ENCODE measurements around the gene DLL3. TPM values are rescaled to one million over a fixed set of nuclear protein-coding genes. Genes with fewer than 3 reads are reported as not detected.

Gene DLL3
- total and polyA plus RNA-seq, 10 of the 15 experiments (the other 5 are each of a cell fraction or from before 2014, with no cell fraction given), result 0.18 to 2.0 (median 0.95) TPM

- DNase-seq (ENCODE audit: low read depth, low spot score), result no peak
- no peaks in the 10 kb centered on the region for H3K36me3 ChIP-seq (ENCODE audit: control insufficient read depth in 2 of 2, insufficient read depth in 2 of 2, low read length in 1 of 2)
- no peak overlapping the region for H3K9ac ChIP-seq (ENCODE audit: control insufficient read depth, insufficient read depth, low read length)
- no peak for FAIRE-seq
- no peaks in the 10 kb centered on the region; a peak in 1 of 4 replicates for H3K27me3 ChIP-seq (replicated peaks in 1 of 2; ENCODE audit: control insufficient read depth in 2 of 2, insufficient read depth in 2 of 2, low read length in 1 of 2)
- no peaks in the 10 kb centered on the region for H4K20me1 ChIP-seq (ENCODE audit: control insufficient read depth, insufficient read depth)
- ChIA-PET CTCF (interaction anchor here (0.9 to 15.0 kb wide), 10 partner anchors 9 to 302 kb away, joined by 3 to 248 read pairs (median 5); partner anchors contain the start of genes EID2B and SUPT5H), RAD21 (ENCODE audit: unreplicated experiment) (interaction anchor here (2.1 kb wide), 1 partner anchor 131 kb away, joined by 6 read pairs; no protein-coding TSS in a partner anchor), SMC1A (ENCODE audit: uncharacterized antibody, unreplicated experiment) (interaction anchor here (0.8 to 1.6 kb wide), 6 partner anchors 8 to 301 kb away, joined by 3 to 9 read pairs (median 4); no protein-coding TSS in a partner anchor), POLR2A (interaction anchor here (1.0 kb wide), 1 partner anchor 82 kb away, joined by 3 read pairs; no protein-coding TSS in a partner anchor)
- intact Hi-C loops (cut with micrococcal nuclease; ENCODE audit: unreplicated experiment) (no loop called here), in situ Hi-C loops (cut with MboI) (no loop called here)
- peaks cover 15% of the 10 kb centered on the region for H3K79me2 ChIP-seq (ENCODE audit: control insufficient read depth, insufficient read depth, low read length)
- no peak overlapping the region for H3K4me3 ChIP-seq
- BruUV-seq (replicated peaks), result no TSS peak
- 50% methylated on average over 2 of the region's 2 CpGs for WGBS (ENCODE audit: insufficient coverage, insufficient replicate concordance, low lambda C conversion rate, missing lambda C conversion rate)
- H3K4me2 ChIP-seq (ENCODE audit: control insufficient read depth, insufficient read depth), result no peak overlapping the region
- no peaks in the 10 kb centered on the region for H3K9me3 ChIP-seq (replicated peaks; ENCODE audit: control insufficient read depth, insufficient read depth, low read length)
- peak overlapping the region; percentile 55 for H2AFZ ChIP-seq (ENCODE audit: control insufficient read depth, low read depth, low read length)
- H3K4me1 ChIP-seq (ENCODE audit: control insufficient read depth, insufficient read depth, low read length), result peaks cover 9% of the 10 kb centered on the region
- no peak overlapping the region for H3K27ac ChIP-seq (ENCODE audit: control insufficient read depth, insufficient read depth)
- ATAC-seq, result no peak
- TF ChIP-seq TCF7 (IDR thresholded peaks at IDR 0.05; ENCODE audit: borderline replicate concordance) (no peak), CEBPZ (IDR thresholded peaks at IDR 0.05; ENCODE audit: low read depth, low read length) (no peak), ZBTB4 (CRISPR knock-in tag; IDR thresholded peaks at IDR 0.05) (no peak), RFX5 (IDR thresholded peaks at IDR 0.05; ENCODE audit: low read depth, low read length) (no peak), HDAC6 (IDR thresholded peaks at IDR 0.05; ENCODE audit: unreplicated experiment) (no peak), RELA (IDR thresholded peaks at IDR 0.05; ENCODE audit: borderline replicate concordance, partially characterized antibody) (no peak), CREM (IDR thresholded peaks at IDR 0.05; ENCODE audit: low read depth) (no peak), SIN3A (IDR thresholded peaks at IDR 0.05; ENCODE audit: low read depth, low read length) (no peak)
- TF ChIP-seq, protein P1, sequence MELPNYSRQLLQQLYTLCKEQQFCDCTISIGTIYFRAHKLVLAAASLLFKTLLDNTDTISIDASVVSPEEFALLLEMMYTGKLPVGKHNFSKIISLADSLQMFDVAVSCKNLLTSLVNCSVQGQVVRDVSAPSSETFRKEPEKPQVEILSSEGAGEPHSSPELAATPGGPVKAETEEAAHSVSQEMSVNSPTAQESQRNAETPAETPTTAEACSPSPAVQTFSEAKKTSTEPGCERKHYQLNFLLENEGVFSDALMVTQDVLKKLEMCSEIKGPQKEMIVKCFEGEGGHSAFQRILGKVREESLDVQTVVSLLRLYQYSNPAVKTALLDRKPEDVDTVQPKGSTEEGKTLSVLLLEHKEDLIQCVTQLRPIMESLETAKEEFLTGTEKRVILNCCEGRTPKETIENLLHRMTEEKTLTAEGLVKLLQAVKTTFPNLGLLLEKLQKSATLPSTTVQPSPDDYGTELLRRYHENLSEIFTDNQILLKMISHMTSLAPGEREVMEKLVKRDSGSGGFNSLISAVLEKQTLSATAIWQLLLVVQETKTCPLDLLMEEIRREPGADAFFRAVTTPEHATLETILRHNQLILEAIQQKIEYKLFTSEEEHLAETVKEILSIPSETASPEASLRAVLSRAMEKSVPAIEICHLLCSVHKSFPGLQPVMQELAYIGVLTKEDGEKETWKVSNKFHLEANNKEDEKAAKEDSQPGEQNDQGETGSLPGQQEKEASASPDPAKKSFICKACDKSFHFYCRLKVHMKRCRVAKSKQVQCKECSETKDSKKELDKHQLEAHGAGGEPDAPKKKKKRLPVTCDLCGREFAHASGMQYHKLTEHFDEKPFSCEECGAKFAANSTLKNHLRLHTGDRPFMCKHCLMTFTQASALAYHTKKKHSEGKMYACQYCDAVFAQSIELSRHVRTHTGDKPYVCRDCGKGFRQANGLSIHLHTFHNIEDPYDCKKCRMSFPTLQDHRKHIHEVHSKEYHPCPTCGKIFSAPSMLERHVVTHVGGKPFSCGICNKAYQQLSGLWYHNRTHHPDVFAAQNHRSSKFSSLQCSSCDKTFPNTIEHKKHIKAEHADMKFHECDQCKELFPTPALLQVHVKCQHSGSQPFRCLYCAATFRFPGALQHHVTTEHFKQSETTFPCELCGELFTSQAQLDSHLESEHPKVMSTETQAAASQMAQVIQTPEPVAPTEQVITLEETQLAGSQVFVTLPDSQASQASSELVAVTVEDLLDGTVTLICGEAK (IDR thresholded peaks at IDR 0.05; ENCODE audit: borderline replicate concordance), result no peak
- TF ChIP-seq, protein P2, sequence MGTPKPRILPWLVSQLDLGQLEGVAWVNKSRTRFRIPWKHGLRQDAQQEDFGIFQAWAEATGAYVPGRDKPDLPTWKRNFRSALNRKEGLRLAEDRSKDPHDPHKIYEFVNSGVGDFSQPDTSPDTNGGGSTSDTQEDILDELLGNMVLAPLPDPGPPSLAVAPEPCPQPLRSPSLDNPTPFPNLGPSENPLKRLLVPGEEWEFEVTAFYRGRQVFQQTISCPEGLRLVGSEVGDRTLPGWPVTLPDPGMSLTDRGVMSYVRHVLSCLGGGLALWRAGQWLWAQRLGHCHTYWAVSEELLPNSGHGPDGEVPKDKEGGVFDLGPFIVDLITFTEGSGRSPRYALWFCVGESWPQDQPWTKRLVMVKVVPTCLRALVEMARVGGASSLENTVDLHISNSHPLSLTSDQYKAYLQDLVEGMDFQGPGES (IDR thresholded peaks at IDR 0.05), result no peak
- TF ChIP-seq, protein P3, sequence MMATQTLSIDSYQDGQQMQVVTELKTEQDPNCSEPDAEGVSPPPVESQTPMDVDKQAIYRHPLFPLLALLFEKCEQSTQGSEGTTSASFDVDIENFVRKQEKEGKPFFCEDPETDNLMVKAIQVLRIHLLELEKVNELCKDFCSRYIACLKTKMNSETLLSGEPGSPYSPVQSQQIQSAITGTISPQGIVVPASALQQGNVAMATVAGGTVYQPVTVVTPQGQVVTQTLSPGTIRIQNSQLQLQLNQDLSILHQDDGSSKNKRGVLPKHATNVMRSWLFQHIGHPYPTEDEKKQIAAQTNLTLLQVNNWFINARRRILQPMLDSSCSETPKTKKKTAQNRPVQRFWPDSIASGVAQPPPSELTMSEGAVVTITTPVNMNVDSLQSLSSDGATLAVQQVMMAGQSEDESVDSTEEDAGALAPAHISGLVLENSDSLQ (IDR thresholded peaks at IDR 0.05), result no peak
Observed at GRCh38 chr19:39542206-39542605, 43.5 kb downstream of the DLL3 start.
